PC-9 (cell line): Measurements from ENCODE around the gene SUFU.

Experiments used
- EZH2 ChIP-seq: fragments of 200-600 bp; sonication (generic); IDR thresholded peaks from 2 replicates; pipeline ENCODE4 v1.8.0; 2017; ENCODE audit warnings: antibody characterized with exemption, low read depth
- TF ChIP-seq, protein P1 (sequence below): fragments of 200-600 bp; sonication (generic); conservative IDR thresholded peaks from 2 replicates; pipeline ENCODE4 v1.6.1; 2017; ENCODE audit warnings: mixed run types, antibody characterized with exemption, mild to moderate bottlenecking, moderate library complexity

DNA sequence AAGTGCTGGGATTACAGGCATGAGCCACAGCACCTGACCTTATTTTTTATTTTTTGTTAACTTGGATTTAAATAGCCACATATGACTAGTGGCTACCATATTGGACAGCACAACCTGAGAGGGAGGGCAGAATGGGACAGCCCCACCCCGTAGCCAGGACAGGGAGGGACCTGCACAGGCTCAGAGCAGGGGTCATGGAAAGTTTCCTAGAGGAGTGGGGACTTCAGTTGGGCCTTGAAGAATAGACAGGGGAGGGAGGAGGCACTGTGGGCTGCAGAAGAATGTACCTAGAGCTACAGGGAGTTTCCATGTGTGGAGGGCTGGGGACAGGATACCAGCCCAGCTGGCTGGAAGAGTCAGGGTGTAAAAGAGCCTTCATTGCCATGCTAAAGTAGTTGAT lies 149.3 kb downstream of the SUFU start:
- TF ChIP-seq, protein P1, sequence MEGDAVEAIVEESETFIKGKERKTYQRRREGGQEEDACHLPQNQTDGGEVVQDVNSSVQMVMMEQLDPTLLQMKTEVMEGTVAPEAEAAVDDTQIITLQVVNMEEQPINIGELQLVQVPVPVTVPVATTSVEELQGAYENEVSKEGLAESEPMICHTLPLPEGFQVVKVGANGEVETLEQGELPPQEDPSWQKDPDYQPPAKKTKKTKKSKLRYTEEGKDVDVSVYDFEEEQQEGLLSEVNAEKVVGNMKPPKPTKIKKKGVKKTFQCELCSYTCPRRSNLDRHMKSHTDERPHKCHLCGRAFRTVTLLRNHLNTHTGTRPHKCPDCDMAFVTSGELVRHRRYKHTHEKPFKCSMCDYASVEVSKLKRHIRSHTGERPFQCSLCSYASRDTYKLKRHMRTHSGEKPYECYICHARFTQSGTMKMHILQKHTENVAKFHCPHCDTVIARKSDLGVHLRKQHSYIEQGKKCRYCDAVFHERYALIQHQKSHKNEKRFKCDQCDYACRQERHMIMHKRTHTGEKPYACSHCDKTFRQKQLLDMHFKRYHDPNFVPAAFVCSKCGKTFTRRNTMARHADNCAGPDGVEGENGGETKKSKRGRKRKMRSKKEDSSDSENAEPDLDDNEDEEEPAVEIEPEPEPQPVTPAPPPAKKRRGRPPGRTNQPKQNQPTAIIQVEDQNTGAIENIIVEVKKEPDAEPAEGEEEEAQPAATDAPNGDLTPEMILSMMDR = no peak
- TF ChIP-seq EZH2 = no peak
